ENCODE data around the gene ASCC1. TPM values are rescaled to one million over a fixed set of nuclear protein-coding genes. Genes with fewer than 3 reads are reported as not detected.

ASCC1 gene
- total and polyA plus RNA-seq, 2 of the 4 experiments (the other 2 are of a cell fraction) = 15.9 to 21.0 TPM

DNA sequence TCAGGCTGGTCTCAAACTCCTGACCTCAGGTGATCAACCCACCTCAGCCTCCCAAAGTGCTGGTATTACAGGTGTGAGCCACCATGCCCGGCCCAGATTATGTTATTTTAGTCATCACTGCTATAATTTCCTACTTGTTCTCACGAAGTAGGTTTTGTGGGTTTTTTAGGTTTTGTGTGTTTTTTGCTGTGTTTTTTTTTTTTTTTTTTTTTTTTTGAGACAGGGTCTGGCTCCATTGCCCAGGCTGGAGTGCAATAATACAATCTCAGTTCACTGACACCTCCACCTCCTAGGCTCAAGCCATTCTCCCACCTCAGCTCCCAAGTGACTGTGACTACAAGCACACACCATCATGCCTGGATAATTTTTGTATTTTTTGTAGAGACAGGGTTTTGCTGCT is 21.1 kb downstream of the ASCC1 start:
- no peak overlapping the region for H2BK15ac ChIP-seq (ENCODE audit: low read depth, low read length)
- no peak overlapping the region for H2AK9ac ChIP-seq (replicated peaks; ENCODE audit: low read depth, low read length, poor library complexity)
- no peak overlapping the region for H3K4me2 ChIP-seq (ENCODE audit: low read depth, low read length)
- H3K4ac ChIP-seq (ENCODE audit: low read depth, low read length) = no peak overlapping the region
- H3K9me1 ChIP-seq (ENCODE audit: insufficient read depth, low read length) = no peaks in the 10 kb centered on the region
- ChIA-PET POLR2A (ENCODE audit: unreplicated experiment) (no interaction called here), CTCF (no interaction called here)
- H2AFZ ChIP-seq (replicated peaks; ENCODE audit: low read length, poor library complexity) = no peak overlapping the region
- H3K27ac ChIP-seq (ENCODE audit: insufficient read depth, low read length) = no peak overlapping the region
- H3K23ac ChIP-seq (ENCODE audit: low read depth, low read length) = no peak overlapping the region
- H3K4me1 ChIP-seq (ENCODE audit: control insufficient read depth, insufficient read depth, low read length) = no peaks in the 10 kb centered on the region
- H2BK20ac ChIP-seq (ENCODE audit: low read depth, low read length) = no peak overlapping the region
- H3K4me3 ChIP-seq (ENCODE audit: insufficient read depth, low read depth, low read length) = no peak overlapping the region
- DNase-seq = no peak
- whole genome bisulfite sequencing, 2 experiments (ENCODE audit: extremely low coverage in 2 of 2, insufficient read length in 1 of 2) = no CpG with 5 or more reads among the region's 2 CpGs
- no peak for ATAC-seq (ENCODE audit: low read depth)
- no peaks in the 10 kb centered on the region; a peak in 1 of 4 replicates for H3K79me1 ChIP-seq (ENCODE audit: low read depth in 1 of 2, low read length in 2 of 2)
- no peak overlapping the region for H2AK5ac ChIP-seq (ENCODE audit: low read depth, low read length)
- no peak overlapping the region for H3K9ac ChIP-seq (ENCODE audit: low read depth, low read length)
- no peaks in the 10 kb centered on the region for H3K9me3 ChIP-seq (ENCODE audit: control insufficient read depth, insufficient read depth, low read length)
- H4K8ac ChIP-seq (ENCODE audit: low read depth in 2 of 2, low read length in 2 of 2) = no peak overlapping the region
- dilution Hi-C loops (cut with HindIII; ENCODE audit: low sequenced_read_pairs, unreplicated experiment) = no loop called here
- H4K5ac ChIP-seq (ENCODE audit: low read depth, low read length) = no peak overlapping the region
- no peak overlapping the region for H2BK120ac ChIP-seq (ENCODE audit: low read depth, low read length)
- H4K20me1 ChIP-seq (ENCODE audit: insufficient read depth, low read length) = no peaks in the 10 kb centered on the region
- in situ Hi-C loops (cut with MboI; ENCODE audit: low sequenced_read_pairs) = no loop called here
- H3K14ac ChIP-seq (replicated peaks; ENCODE audit: low read depth, low read length) = no peak overlapping the region
- intact Hi-C loops (cut with micrococcal nuclease) = no loop called here
- no peak overlapping the region for H4K91ac ChIP-seq (ENCODE audit: insufficient read depth, low read depth, low read length)
- no peaks in the 10 kb centered on the region for H3K27me3 ChIP-seq (ENCODE audit: control insufficient read depth, insufficient read depth, low read length)
- no peak overlapping the region for H3K56ac ChIP-seq (ENCODE audit: extremely low read depth, insufficient read depth, low read length)
- peaks cover 15% of the 10 kb centered on the region for H3K36me3 ChIP-seq (ENCODE audit: control insufficient read depth, insufficient read depth, low read length)
- H3K18ac ChIP-seq (ENCODE audit: low read depth, low read length) = no peak overlapping the region
- TF ChIP-seq RCOR1 (IDR thresholded peaks at IDR 0.05; ENCODE audit: insufficient replicate concordance, low read length) = no peak
- TF ChIP-seq BHLHE40 (IDR thresholded peaks at IDR 0.05; ENCODE audit: low read depth, low read length) = no peak
- no peak for TF ChIP-seq MAZ (IDR thresholded peaks at IDR 0.05; ENCODE audit: borderline replicate concordance, low read depth, low read length)
- no peak for TF ChIP-seq NFE2L2 (IDR thresholded peaks at IDR 0.05; ENCODE audit: low read depth, low read length)
- TF ChIP-seq, protein P1, sequence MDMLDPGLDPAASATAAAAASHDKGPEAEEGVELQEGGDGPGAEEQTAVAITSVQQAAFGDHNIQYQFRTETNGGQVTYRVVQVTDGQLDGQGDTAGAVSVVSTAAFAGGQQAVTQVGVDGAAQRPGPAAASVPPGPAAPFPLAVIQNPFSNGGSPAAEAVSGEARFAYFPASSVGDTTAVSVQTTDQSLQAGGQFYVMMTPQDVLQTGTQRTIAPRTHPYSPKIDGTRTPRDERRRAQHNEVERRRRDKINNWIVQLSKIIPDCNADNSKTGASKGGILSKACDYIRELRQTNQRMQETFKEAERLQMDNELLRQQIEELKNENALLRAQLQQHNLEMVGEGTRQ (IDR thresholded peaks at IDR 0.05; ENCODE audit: low read depth, low read length) = no peak
- TF ChIP-seq, protein P2, sequence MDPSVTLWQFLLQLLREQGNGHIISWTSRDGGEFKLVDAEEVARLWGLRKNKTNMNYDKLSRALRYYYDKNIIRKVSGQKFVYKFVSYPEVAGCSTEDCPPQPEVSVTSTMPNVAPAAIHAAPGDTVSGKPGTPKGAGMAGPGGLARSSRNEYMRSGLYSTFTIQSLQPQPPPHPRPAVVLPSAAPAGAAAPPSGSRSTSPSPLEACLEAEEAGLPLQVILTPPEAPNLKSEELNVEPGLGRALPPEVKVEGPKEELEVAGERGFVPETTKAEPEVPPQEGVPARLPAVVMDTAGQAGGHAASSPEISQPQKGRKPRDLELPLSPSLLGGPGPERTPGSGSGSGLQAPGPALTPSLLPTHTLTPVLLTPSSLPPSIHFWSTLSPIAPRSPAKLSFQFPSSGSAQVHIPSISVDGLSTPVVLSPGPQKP (IDR thresholded peaks at IDR 0.05; ENCODE audit: borderline replicate concordance, low read depth, low read length) = no peak
- TF ChIP-seq RFX5 (IDR thresholded peaks at IDR 0.05; ENCODE audit: low read depth, low read length) = no peak
- TF ChIP-seq, protein P3, sequence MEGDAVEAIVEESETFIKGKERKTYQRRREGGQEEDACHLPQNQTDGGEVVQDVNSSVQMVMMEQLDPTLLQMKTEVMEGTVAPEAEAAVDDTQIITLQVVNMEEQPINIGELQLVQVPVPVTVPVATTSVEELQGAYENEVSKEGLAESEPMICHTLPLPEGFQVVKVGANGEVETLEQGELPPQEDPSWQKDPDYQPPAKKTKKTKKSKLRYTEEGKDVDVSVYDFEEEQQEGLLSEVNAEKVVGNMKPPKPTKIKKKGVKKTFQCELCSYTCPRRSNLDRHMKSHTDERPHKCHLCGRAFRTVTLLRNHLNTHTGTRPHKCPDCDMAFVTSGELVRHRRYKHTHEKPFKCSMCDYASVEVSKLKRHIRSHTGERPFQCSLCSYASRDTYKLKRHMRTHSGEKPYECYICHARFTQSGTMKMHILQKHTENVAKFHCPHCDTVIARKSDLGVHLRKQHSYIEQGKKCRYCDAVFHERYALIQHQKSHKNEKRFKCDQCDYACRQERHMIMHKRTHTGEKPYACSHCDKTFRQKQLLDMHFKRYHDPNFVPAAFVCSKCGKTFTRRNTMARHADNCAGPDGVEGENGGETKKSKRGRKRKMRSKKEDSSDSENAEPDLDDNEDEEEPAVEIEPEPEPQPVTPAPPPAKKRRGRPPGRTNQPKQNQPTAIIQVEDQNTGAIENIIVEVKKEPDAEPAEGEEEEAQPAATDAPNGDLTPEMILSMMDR (conservative IDR thresholded peaks at IDR 0.05; ENCODE audit: low read depth, low read length) = no peak
- no peak for TF ChIP-seq POLR2A (IDR thresholded peaks at IDR 0.05; ENCODE audit: low read depth, low read length)
- H2BK5ac ChIP-seq (ENCODE audit: low read depth, low read length, poor library complexity, severe bottlenecking) = no peak overlapping the region
- no TSS peak for BruUV-seq (replicated peaks)

Data from IMR-90 (cell line).